HG03354 (cell line): Measurements from ENCODE around the gene PPM1G.
A peak's percentile ranks its signal among the peaks of the same experiment; 100 is the strongest.
"Not testable (repeated sequence)": the region's sequence is repeated elsewhere in the genome, so short reads cannot be mapped to it uniquely, and the experiment has no call there.

ENCODE experiments used
- ATAC-seq: cut with Tn5 transposase; IDR thresholded peaks from one replicate; pipeline ENCODE4 v1.9.1; 2021; ENCODE audit warnings: mild to moderate bottlenecking; ENCODE audit not compliant: unreplicated experiment, poor library complexity, severe bottlenecking

PPM1G gene

DNA sequence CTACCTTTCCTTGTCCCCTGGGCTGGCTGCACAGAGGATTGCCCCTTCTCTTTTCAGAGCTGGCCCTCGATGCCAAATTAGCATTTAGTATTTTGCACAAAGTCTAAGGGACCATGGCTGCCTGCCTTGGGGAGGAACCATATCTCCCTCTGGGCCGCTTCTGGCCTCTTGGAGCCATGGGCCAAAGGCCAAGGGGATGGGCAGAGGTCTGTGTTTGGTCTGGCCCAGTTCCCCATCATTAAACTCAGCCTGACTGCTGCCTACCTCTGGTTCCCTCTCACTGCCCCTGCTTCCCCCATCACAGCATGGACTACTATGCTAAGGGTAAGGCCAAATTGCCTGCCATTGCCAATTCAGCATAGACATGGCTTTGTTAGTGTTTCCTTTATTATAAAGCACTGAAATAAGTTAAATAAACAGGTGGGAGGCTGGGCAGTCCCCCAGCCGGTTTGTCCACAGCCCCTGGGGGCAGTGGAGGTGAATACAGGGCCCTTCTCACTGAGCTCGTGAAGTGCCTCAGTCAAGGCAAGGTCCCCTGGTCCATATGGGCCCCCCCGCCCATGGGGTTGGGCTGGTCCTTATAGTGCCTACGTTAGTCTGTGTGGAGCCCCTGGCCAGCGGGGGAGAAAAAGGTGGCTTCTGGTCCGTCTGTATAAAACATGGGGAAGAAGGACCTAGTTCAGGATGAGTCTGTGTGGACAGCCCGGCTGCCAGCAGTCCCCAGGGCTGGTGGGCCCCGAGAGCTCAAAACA lies 32.3 kb downstream of the PPM1G start:
- ATAC-seq: no peak

DNA sequence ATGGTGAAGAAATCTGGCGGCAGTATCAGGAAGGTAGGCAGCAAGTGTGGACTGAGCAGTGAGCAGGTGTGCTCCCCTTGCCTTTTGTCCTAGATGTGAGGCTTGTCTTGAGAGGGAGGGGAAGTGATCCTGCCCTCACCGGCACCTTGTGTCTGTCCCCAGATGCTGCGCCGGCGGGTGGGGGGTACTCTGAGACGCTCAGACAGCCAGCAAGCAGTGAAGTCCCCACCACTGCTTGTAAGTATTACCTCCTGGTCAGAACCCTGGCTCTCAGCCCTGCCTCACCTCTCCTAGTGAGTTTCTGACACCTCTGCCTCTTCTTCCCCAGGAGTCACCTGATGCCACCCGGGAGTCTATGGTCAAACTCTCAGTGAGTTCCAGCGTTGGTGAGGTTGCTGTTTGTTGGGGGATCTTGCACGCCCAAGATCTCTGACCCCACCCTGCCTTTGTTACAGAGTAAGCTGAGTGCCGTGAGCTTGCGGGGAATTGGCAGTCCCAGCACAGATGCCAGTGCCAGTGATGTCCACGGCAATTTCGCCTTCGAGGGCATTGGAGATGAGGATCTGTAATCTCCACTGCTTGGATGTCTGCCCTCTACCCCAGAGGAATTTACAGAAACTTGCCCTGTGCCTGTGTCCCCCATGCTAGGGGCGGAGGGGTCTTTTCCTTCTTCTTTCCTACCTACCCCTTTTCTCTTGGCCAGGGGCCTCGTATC lies 33.1 kb downstream of the PPM1G start:
- no peak for ATAC-seq

DNA sequence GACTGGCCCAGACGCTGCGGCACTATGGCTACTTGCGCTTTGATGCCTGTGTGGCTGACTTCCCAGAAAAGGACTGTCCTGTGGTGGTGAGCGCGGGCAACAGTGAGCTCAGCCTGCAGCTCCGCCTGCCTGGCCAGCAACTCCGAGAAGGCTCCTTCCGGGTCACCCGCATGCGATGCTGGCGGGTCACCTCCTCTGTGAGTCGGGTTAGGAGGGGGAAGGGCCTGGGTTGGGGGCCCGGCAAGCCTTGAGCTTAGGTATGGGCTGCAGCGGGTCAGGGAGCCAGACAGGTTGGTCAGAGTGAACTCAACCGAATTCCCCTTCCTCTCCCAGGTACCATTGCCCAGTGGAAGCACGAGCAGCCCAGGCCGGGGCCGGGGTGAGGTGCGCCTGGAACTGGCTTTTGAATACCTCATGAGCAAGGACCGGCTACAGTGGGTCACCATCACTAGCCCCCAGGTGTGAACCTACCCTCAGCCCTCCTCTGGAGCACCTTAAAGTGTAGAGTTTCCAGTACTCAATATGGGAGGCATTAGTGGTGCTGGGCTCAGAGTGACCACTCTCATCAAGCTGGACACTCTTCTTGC lies 33.8 kb downstream of the PPM1G start:
- ATAC-seq: no peak

DNA sequence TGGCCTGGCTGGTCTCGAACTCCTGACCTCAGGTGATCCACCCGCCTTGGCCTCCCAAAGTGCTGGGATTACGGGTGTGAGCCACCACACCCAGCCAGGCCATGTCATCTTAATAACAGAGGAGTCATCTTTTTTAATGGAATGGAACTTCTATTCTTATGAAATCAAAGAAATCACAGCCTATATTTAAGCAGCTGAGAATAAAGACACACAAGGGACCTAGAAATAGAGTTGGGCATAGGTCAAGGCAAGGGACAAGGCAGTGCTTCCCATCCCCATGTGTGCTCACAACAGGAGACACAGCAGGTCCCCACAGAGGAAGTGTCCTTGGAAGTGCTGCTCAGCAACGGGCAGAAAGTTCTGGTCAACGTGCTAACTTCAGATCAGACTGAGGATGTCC lies 35.8 kb downstream of the PPM1G start:
- no peak for ATAC-seq

DNA sequence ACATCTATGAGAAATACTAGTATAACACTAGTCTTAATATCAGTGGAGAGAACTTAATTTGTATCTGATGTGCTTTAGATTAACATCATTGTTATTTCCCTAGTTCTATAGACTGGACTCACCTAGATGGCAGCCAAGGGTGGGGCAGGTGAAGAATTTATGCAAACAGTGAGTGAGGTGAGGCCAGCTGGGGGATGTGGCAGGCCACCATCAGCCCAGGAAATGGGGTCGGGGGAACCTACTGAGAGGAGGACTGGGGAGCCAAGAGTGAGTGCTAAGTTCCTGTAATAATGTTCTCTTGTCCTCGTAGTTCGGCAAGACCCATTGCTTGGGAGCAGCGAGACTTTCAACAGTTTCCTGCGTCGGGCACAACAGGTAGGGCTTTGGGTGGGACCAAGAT lies 36.5 kb downstream of the PPM1G start:
- no peak for ATAC-seq

DNA sequence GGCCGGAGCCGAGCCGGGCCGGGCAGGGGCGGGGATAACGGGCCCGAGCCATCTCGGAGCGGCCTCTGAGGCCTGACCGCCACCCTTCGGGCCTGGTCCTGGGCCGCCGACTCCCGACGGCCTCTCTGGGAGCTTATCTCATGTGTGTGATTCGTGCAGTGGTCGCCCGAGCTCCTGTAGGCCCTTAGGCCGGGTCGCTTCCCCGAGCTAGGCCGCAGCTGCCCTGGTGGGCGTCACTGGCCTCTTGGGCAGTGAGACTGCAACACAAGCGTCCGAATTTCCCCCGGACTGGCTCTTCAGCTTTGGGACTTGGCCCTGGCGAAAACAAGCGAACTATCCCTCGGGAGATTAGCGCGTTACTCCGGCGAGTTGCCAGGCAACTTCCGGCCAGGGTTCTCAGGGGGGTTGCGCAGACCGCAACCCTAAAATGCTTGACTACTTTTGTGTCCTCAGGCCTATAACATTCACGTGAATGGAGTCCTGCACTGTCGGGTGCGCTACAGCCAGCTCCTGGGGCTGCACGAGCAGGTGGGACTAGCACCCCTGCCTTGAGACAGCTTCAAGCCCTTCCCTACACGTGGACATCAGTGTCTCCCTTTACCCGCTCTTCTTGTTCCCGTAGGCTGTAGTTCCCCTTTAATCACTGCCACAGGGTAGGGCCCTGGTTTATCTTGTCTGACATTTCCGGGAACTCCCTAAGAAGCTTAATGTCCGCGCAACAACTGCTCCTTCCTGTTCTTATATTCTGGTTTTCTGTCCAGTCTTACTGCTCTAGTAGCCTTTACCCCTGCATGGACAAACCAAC lies 38.4 kb downstream of the PPM1G start:
- peak; percentile 34 for ATAC-seq

DNA sequence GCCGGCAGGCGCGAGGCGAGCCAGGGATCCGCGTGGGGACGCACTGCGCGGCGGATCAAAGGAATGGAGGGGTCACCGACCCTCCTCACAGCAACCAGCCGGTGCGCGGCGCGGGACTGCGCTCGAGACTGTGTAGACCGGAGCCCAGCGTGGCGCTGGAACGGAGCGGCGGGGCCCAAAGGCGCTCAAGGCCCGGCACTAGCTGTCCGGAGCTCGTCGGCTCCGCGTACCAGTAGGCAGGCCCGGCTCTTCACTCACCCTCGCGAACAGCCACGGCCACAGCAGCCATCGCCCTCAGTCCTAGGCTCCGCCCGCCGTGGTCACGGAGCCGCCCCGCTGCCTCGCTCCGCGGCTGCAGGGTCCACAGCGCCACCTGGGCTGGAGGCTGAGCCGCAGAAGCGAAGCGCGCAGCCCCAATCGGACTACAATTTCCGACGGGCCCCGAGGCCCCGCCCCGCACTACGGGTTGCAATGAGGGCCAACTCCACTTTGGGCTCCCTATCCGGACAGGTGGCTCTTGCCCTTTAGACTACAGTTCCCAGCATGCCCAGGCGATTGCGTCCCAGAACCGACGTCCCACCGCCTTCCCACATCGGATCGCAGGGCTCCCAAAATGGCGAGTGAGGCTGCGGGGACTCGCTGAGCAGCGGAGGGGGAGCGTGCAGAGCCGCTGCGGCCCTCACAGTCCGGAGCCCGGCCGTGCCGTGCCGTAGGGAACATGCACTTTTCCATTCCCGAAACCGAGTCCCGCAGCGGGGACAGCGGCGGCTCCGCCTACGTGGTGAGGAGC lies 39.2 kb downstream of the PPM1G start, which contains the start of the genes EIF2B4 and SNX17:
TSS of gene EIF2B4 (minus strand) at position 313 of the 790 bp plus-strand sequence. CDS start at position 289, 24 bp downstream.
TSS of gene SNX17 (plus strand) at position 591 of the 790 bp plus-strand sequence. CDS start at position 719, 128 bp downstream.
- ATAC-seq: peak; percentile 89

DNA sequence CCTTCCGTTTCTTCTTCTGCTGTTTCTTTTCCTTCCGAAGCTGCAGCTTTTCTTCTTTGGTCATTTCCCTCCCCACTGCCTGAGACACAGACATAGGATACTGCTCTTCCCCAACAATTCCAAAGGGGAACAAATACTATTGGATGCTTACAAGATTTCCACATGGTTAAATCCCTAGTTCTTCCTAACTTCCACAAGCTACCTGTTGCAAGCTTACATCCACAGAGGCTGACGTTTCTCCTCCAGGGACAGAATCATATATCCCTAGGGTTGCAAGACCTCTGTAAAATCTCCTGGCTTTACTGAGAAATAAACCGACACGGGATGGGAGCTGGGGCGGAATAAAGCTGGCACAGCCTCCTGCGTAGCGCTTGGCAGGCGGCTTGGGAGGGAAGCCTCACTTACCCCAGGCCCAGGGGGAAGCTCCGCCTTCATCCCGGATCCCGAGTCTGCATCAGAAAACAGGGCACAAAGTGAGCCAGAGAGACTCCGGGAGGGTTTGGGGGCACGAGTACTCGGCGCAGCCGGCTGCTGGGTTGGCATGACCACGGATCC lies 39.8 kb downstream of the PPM1G start:
- ATAC-seq: no peak

DNA sequence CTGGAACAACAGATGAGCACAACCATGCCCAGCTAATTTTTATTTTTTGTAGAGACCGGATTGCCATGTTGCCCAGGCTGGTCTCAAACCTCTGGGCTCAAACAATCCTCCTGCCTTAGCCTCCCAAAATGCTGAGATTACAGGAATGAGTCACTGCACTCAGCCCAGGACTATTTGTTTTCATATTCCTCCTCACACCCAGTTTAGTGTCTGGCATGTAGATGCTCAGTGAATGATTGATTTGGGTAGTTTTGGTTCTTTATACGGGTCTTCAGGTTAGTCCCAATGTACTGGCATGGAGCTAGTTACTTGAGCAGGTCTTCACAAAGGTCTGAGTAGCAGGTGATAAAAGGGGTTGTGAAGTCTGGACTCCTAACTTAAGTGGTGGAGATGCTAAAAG lies 45.5 kb downstream of the PPM1G start:
- ATAC-seq: no peak

DNA sequence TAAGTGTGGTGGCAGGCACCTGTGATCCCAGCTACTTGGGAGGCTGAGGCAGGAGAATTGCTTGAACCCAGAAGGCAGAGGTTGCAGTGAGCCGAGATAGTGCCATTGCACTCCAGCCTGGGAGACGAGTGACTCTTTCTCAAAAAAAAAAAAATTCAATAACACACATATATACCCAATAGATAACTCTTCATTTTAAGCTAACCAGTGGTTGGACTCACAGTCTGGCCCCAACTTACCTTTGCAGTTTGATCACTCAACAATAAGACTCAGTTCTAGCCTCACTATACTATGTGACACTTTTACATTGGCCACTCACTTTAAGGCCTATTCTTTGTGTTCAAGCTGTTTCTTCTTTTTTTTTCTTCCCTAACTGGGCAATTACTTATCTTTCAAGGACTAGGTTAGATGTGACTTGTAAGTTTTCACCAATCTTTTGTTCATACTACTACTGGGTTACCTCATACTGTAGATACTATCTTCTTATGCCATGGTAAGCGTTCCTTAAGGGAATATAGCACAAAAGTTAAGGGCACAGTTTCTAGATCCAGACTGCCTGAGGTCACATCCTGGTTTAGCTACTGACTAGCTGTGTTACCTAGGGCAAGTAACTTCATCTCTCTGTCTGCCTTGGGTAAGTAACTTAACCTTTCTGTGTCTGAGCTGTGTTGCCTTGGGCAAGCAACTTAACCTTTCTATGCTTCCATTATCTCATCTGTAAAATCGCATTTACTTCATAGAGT lies 46.5 kb downstream of the PPM1G start:
- ATAC-seq: no peak

DNA sequence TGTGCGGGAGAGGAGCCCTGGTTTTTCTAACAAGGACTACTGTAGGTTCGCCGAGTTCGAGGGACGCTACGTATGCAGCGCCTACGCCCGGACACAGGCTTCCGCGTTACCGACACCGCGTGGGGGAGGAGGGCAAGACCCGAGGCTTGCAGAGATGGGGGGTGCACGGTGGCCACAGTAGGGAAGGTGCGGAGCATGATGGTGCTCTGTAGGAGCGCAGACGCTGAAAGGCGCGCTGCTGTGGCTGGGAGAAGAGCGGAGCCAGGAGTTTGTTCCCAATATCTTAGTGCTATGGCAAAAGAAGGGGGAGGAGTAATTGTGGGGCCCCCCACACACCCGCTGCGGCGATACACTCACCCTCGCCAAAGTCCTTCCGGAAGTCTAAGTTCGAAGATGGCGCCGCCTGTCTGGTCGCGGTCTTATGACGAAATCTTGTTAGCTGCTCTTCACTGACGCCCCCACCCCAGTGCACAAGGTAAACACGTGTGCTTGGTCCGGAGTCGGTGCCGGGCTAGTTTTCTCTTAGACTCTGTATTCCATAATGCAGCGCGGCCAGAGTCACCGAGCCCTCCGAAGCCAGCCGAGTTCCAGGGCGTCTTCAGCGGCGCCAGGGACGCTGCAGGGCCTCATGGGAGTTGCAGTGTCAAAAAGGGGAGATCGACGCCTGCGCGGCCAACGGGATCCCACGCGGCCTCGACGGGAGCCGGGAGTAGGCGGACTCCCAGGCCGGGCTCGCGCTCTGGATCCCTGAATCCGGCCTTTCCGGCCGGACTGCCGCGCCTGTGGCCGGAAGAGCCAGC lies 52.8 kb downstream of the PPM1G start, which contains the start of gene GTF3C2:
TSS of gene GTF3C2 (minus strand) at position 383 of the 800 bp plus-strand sequence. CDS start 13,210 bp downstream, outside the sequence.
- peak; percentile 89 for ATAC-seq

DNA sequence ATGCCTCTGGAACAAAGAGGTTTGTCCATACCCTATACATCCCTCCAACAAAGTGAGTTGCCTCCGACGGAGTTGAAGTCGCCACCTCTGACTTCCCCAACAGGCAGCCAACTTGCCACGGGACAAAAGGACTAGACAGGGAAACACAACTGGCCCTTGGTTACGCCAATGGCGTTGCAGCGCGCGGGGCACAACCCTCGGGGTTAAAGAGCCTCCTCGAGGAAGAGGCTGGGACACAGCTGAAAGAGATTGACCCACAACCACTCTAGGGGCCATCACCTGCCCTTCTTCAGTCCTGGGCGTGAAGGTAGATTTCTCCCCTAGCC lies 53.4 kb downstream of the PPM1G start:
- peak; percentile 42 for ATAC-seq

DNA sequence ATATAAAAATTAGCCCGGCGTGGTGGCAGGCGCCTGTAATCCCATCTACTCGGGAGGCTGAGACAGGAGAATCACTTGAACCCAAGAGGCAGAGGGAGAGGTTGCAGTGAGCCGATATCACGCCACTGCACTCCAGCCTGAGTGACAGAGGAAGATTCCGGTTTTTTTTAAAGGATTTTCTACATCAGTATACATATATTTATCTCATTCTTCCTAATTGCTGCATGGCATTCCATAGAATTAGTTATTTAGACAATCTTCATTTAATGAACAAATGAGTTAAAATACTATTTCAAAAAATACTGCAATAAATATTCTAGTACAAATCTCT lies 54.8 kb downstream of the PPM1G start:
- no peak for ATAC-seq

DNA sequence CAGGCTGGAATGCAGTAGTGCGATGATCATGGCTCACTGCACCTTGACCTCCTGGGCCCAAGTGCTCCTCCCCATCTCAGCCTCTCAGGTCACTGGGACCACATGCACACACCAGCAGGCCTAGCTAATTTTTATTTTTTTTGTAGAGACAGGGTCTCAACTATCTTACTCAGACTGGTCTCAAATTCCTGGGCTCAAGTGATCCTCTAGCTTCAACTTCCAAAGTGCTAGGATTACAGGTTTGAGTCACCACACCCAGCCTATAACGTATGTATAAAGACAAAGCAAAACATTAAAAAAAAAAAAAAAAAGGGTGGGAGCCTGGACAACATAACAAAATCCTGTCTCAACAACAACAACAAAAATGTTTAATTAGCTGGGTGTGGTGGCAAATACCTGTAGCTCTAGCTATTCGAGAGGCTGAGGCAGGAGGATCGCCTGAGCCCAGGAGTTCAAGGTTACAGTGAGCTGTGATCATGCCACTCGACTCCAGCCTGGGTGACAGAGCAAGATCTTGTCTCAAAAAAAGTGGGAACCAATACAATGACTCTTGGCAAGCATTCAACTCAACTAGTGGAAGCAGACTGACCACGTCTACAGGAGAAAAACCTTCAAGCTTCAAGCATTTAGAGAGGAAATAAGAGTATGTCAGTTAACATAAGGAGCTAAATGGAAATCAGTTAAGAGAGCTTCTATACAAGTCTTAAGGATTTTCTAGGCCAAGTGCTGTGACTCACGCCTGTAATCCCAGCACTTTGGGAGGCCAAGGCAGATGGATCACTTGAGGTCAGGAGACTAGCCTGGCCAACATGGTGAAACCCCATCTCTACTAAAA lies 55.4 kb downstream of the PPM1G start:
- ATAC-seq: no peak

DNA sequence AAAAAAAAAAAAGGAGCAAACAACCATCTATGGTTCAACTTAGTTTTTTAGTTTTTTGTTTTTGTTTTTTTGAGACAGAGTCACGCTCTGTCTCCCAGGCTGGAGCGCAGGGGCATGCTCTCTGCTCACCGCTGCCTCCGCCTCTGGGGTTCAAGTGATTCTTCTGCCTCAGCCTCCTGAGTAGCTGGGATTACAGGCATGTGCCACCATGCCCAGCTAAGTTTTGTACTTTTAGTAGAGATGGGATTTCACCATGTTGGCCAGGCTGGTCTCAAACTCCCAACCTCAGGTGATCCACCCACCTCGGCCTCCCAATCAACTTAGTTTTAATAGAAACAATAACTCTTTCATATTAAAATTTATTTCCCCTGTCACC lies 56.0 kb downstream of the PPM1G start:
- not testable (repeated sequence) for ATAC-seq

DNA sequence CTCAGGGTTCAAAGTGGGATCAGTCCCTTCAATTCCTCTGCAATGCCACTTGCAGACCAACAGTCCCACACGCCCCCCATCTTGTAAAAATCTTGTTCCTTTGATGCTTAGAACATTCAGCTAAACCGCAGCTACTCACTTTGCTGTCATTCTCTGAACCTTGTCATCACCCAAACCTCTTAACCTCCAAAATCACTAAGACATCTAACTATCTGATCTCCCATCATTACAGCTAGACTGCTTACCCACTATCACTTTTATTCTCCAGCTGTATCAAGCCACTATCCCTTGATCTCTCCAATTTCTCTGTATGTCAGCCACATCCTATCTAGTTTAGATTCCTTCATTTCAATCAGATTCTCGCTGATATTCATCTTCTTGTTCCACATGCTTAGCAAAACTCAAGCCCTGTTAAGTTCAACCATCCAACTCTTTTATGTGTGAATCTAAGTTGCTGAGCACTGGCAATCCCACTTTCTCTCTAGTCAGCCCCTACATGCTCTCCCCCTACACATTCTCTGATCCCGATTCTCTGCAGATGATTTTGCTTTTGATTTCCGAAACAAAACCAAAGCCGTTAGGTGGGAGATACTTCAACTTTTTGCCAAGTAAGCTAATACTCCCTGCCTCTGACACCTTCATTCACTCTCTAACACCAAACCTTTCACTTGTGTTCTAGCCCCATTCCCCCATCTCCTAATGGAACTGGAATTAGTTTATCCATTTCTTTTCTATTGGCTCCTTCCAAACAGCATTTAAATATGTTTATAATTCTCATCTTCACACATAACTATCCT lies 57.4 kb downstream of the PPM1G start:
- no peak for ATAC-seq
